HEK293 (cell line): ENCODE results near the gene ADAMTS9.

Source experiments
- REPIN1 ChIP-seq: fragments of 450-650 bp; formaldehyde crosslinking; IDR thresholded peaks from 2 replicates; pipeline ENCODE4 v1.5.1; 2017; ENCODE audit warnings: missing biosample characterization, missing genetic modification characterization, low read depth
- SP7 ChIP-seq: fragments of 450-650 bp; formaldehyde crosslinking; IDR thresholded peaks from 2 replicates; pipeline ENCODE4 v1.5.1; 2016; ENCODE audit warnings: missing biosample characterization, missing genetic modification characterization
- ZBTB20 ChIP-seq: fragments of 450-650 bp; formaldehyde crosslinking; IDR thresholded peaks from 2 replicates; pipeline ENCODE4 v1.5.1; 2016; ENCODE audit warnings: missing biosample characterization, missing genetic modification characterization
- ZNF426 ChIP-seq: fragments of 450-650 bp; formaldehyde crosslinking; IDR thresholded peaks from 2 replicates; pipeline ENCODE4 v1.5.1; 2017; ENCODE audit warnings: missing biosample characterization, missing genetic modification characterization, mild to moderate bottlenecking, inconsistent platforms, moderate library complexity
- ZNF548 ChIP-seq: fragments of 450-650 bp; formaldehyde crosslinking; IDR thresholded peaks from 2 replicates; pipeline ENCODE4 v1.5.1; 2016; ENCODE audit warnings: missing biosample characterization, missing genetic modification characterization
- ZNF558 ChIP-seq: fragments of 450-650 bp; formaldehyde crosslinking; IDR thresholded peaks from 2 replicates; pipeline ENCODE4 v1.5.1; 2016; ENCODE audit warnings: missing biosample characterization, missing genetic modification characterization
- ZNF701 ChIP-seq: fragments of 450-650 bp; formaldehyde crosslinking; IDR thresholded peaks from 2 replicates; pipeline ENCODE4 v1.5.1; 2016; ENCODE audit warnings: missing biosample characterization, missing genetic modification characterization
- TF ChIP-seq, protein P1 (sequence below): fragments of 450-650 bp; formaldehyde crosslinking; IDR thresholded peaks from 2 replicates; pipeline ENCODE4 v1.5.1; 2016; ENCODE audit warnings: missing biosample characterization, missing genetic modification characterization

DNA sequence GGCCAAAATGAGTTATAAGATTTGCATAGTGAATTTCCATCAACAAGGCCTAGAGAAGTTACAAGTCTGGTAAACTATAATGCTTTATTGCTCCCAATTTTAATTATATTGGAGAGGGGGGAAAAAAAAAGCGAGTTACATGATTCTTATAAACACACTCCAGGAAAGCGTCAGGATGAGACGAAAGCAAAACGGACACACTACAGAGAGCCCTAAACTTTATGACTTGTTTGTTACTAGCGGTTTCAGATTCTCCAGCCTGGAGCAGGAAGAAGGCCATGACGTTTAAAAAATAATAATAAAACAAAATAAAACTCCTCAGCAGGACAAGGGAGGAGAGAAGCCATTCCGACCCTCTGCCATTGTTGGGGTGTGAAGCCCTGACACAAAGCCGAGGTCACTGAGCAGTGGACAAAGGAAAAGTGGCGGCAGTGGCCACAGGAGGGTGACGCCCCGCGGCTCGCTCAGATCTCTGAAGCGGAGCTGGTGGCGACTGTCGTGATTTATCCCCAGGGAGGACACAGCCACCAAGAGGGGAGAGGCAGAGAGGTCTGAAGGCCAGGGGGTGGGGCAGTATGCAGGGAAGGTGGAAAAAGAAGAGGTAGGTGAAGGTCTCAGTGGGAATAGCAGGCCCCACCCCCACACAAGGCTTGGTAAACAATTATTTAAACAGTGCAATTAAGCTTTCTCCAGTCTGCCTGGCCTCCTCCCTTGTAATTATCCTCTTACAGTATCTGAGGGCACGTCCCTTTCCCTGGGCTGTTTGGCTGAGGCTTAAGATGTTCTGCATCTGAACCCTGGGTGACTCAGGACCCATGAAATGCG lies 45.3 kb downstream of the ADAMTS9 start:
- TF ChIP-seq ZNF426 (no peak), ZNF548 (tag by site-specific recombination) (no peak), ZNF558 (tag by site-specific recombination) (no peak), ZNF701 (tag by site-specific recombination) (no peak), SP7 (tag by site-specific recombination) (peak; percentile 95), REPIN1 (no peak), ZBTB20 (tag by site-specific recombination) (no peak)
- TF ChIP-seq, protein P1, sequence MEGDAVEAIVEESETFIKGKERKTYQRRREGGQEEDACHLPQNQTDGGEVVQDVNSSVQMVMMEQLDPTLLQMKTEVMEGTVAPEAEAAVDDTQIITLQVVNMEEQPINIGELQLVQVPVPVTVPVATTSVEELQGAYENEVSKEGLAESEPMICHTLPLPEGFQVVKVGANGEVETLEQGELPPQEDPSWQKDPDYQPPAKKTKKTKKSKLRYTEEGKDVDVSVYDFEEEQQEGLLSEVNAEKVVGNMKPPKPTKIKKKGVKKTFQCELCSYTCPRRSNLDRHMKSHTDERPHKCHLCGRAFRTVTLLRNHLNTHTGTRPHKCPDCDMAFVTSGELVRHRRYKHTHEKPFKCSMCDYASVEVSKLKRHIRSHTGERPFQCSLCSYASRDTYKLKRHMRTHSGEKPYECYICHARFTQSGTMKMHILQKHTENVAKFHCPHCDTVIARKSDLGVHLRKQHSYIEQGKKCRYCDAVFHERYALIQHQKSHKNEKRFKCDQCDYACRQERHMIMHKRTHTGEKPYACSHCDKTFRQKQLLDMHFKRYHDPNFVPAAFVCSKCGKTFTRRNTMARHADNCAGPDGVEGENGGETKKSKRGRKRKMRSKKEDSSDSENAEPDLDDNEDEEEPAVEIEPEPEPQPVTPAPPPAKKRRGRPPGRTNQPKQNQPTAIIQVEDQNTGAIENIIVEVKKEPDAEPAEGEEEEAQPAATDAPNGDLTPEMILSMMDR (tag by site-specific recombination) = no peak
